ENCODE data around the gene PPP2R2D.
"Not testable (repeated sequence)": the region's sequence is repeated elsewhere in the genome, so short reads cannot be mapped to it uniquely, and the experiment has no call there.

PPP2R2D gene

GRCh38 chr10:131869344-131869743, 31.5 kb upstream of the PPP2R2D start:
- no peak for DNase-seq

- no peak for DNase-seq
Observed at GRCh38 chr10:131870411-131870810, 30.4 kb upstream of the PPP2R2D start.

- no peak for DNase-seq
Observed at GRCh38 chr10:131870831-131871672, 29.8 kb upstream of the PPP2R2D start.

- DNase-seq, result no peak
Observed at GRCh38 chr10:131871673-131872005, 29.2 kb upstream of the PPP2R2D start.

GRCh38 chr10:131872011-131872826, 28.6 kb upstream of the PPP2R2D start:
- DNase-seq, result no peak

- no peak for DNase-seq
Observed at GRCh38 chr10:131872827-131873375, 27.9 kb upstream of the PPP2R2D start.

- DNase-seq, result peak; percentile 55
Observed at GRCh38 chr10:131874991-131875451, 25.8 kb upstream of the PPP2R2D start.

- DNase-seq, result no peak
Observed at GRCh38 chr10:131875501-131875900, 25.3 kb upstream of the PPP2R2D start.

- DNase-seq, result no peak
Observed at GRCh38 chr10:131876017-131876416, 24.8 kb upstream of the PPP2R2D start.

- no peak for DNase-seq
Observed at GRCh38 chr10:131876508-131876907, 24.3 kb upstream of the PPP2R2D start.

GRCh38 chr10:131880016-131880590, 20.7 kb upstream of the PPP2R2D start:
- DNase-seq, result no peak

GRCh38 chr10:131881104-131881880, 19.5 kb upstream of the PPP2R2D start:
- DNase-seq, result no peak

GRCh38 chr10:131882151-131882550, 18.7 kb upstream of the PPP2R2D start:
- DNase-seq, result no peak

GRCh38 chr10:131882590-131883451, 18.0 kb upstream of the PPP2R2D start:
- DNase-seq, result no peak

GRCh38 chr10:131883621-131884393, 17.0 kb upstream of the PPP2R2D start:
- DNase-seq, result not testable (repeated sequence)

GRCh38 chr10:131885391-131886165, 15.2 kb upstream of the PPP2R2D start:
- DNase-seq, result peak; percentile 85

- DNase-seq, result no peak
Observed at GRCh38 chr10:131886237-131886636, 14.6 kb upstream of the PPP2R2D start.

GRCh38 chr10:131888186-131888604, 12.6 kb upstream of the PPP2R2D start:
- DNase-seq, result no peak

- no peak for DNase-seq
Observed at GRCh38 chr10:131889755-131890154, 11.1 kb upstream of the PPP2R2D start.

All from activated naive CD4-positive, alpha-beta T cell treated with anti-CD3 and anti-CD28 coated beads, Interleukin-2, amount 50 U/mL, for 16 hours (primary cell).